HG03460 (cell line): Measurements from ENCODE around the gene PTPRG.

Experiments used
- ATAC-seq: cut with Tn5 transposase; IDR thresholded peaks from one replicate; pipeline ENCODE4 v1.9.1; 2021; ENCODE audit not compliant: unreplicated experiment

Gene PTPRG

DNA sequence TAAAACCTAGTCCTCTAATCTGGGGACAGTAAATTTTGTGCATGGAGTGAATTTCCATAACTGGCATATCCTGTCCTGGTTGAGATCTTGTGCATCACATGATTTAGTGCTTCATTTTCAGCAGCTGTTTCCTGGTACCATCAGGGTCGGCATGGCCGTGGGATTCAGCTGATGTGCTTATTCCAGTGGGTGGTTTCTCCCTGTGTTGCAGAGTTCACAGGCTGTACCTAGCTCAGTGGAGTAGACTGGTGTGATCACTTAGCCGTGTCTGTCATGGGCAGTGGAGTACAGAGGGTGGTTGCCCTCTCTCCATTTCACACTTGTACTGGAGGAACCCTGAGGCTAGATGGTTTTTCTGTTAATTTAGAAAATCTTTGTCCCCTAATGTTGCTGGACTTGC is 228.5 kb downstream of the PTPRG start:
- ATAC-seq: no peak

GRCh38 chr3:61790411-61790810 is 229.0 kb downstream of the PTPRG start:
- ATAC-seq: no peak

GRCh38 chr3:61793056-61793455 is 231.7 kb downstream of the PTPRG start:
- ATAC-seq: no peak

DNA sequence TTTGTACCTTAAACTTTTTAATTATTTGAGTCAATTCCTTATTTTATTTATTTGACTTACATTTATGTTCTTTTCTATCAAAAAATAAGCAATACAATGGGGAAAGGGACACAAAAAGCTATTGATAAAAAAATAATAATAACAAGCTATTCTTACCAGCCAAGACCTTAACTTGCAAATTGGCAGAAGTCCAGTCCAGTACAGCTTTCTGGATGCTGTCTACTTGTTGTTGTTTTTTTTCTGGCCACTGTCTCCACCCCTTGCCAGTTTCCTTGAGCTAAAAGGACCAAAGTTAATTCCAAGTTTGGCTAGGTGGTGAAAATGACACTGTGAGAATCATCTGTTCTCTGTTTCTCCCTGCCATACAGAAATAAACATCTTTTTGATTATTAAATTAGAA is 232.2 kb downstream of the PTPRG start:
- ATAC-seq: no peak

GRCh38 chr3:61794341-61794740 is 233.0 kb downstream of the PTPRG start:
- ATAC-seq: no peak

DNA sequence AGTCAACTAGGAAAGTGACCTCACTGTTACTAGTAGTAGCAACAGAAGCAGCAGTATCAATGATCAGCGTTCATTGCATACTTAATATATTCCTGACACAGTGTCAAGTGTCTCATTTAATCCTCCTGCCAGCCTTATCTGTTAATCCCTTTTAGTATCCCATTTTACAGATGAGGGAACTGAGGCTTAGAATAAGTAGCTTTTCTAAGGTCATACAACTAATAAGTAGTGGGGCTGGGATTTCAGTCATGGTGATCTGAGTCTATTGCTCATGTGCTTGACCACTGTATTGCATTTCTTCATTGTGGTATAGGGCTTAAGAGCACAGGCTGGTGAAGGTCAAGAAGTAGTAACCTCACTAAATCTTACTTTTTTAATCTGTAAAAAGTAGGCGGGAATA is 233.6 kb downstream of the PTPRG start:
- ATAC-seq: no peak

DNA sequence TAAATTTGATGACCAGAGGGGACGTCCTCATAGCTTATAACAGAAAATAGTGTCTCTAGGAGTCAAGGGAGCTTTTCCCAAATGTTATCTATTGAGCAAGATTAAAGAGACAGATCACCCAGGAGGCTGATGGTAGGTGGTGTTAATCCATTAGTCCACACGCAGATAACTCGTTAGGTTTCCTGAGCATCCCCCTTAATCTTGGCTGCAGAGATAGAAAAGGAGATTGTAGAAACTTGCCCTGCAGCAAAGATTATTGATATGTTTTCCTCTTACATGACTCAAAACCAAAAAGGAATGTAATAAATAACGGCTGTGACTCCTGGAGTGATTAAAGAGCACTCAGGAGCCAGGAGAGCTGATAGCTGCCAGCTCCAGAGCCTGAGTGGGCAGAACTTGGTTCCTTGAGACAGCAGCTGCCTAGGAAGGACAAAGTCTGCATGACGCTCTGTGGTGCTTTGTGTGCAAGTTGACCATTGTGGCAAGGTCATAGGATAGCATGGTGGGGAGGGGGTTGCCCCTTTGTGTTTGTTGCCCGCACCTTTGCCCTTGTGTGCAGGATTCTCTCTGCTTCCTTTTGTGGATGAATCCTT is 234.8 kb downstream of the PTPRG start:
- ATAC-seq: no peak

GRCh38 chr3:61796911-61797310 is 235.5 kb downstream of the PTPRG start:
- no peak for ATAC-seq

GRCh38 chr3:61802772-61803171 is 241.4 kb downstream of the PTPRG start:
- no peak for ATAC-seq

DNA sequence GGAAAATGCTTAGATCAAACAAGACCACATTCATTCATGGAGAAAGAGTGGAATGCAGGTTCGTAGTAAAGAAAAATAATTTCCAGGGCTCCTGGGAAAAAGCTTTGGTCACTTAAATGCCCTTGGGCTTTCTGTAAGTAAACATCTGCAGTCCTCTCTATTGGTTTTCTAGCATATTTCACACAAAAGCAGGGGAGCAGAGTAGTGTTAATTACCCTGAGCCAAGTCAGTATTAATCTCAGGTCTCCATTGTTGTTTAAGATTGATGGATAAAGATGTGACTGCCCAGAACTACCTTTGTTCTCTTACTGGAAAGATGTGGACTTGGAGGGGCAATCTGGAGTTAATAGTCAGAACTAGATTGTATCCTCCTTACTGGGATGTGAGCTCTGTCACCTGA is 242.6 kb downstream of the PTPRG start:
- ATAC-seq: no peak

GRCh38 chr3:61804782-61805181 is 243.4 kb downstream of the PTPRG start:
- no peak for ATAC-seq

DNA sequence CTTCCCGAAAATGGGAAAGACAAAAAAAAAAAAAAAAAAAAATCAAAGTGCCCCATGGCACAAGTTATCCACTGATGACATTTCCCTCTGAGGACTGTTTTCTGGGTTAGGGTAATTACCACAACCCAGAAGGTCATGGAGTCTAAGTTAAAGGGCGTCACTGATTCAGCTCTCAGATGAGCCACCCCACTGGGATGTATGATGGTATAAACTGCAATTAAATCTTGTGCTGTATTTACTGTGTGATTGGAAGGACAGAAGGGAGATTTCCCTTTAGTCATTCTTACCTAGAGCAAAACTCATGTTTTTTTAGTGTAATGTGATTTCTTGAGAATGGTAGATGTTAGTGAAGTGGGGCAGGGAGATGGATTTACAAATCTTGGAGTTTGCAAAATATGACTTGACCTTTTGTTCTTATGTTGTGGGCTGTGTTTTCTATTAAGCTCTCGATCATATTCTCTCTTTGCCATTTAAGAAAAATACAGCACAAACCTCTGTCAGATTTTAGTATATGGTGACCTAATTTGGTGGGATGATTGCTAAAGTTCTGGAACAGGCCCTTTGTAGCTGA is 244.2 kb downstream of the PTPRG start:
- no peak for ATAC-seq

- ATAC-seq: no peak
Measured at GRCh38 chr3:61806810-61807209, 245.4 kb downstream of the PTPRG start.

- no peak for ATAC-seq
Measured at GRCh38 chr3:61807865-61808276, 246.5 kb downstream of the PTPRG start.

DNA sequence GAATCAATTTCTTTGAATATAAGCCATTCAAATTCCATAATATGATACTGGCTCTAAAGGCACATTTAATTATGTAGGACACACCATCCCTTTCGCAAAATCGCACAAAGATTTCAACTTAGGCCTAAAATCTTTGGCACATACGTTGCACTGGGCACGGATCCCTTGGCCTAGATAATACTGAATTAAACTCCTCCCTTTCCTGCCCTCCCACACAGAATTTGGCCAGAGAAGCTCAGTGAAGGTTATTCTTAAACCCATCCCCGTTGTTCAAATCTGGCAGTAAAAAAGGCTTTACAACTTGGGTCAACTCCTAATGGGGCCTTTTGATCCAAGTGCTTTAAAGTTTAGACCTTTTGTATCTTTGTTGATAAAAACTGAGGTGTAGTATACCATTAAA is 247.2 kb downstream of the PTPRG start:
- no peak for ATAC-seq

DNA sequence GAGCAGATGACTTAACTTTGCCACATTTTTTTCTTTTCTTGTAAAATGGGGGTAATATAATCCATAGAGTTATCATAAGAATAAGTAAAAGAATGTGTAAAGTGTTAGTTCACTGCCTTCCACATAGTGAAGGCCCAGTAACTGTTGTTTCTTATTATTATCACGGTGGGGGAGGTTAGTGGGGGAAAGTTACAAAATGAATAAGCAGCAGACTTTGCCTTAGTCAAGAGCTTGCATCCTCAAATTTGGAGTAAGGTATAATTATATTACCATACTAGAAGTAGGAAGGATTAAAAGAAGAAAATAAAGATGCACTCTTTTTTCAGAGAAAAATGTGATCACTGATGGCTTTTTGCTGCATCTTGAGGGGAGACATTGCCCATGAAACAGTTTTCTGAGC is 247.6 kb downstream of the PTPRG start:
- no peak for ATAC-seq

DNA sequence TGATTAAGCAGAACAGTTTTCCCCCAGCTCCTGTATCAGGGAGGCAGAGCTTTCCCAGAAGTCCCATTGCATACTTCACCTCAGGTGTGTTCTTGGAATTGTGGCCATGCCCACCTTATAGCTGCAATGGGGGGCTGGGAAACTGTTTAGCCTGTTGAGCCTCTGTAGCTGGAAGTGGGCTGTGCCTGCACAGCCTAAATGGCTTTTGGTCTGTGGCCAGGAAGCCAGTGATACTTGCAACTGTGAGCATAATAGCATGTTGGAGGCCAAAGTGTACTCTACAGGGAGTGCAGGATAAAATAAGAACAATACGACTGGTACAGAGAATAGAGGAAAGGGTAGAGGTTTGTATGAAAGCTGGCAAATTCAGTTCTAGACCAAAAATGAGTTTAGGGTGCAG is 248.5 kb downstream of the PTPRG start:
- no peak for ATAC-seq

GRCh38 chr3:61810953-61811497 is 249.7 kb downstream of the PTPRG start:
- ATAC-seq: no peak

DNA sequence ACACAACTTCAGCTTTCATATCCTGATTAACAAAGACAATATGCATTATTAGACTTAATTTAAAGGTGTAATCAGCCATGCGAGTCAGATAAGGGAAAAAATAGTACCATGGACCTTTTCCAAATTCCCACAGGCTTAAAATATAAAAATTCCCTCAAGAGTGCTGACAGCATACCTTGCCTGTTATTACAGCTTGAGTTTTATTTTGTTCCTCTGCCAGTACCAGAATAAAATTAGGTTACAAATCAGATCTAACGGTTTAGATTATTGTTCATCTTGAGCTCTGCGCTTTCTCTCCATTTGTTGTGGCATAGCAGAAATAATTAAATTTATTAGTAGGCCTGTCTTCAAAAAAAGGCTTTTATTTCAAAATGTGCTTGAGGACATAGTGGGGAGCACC is 250.3 kb downstream of the PTPRG start:
- ATAC-seq: no peak

- ATAC-seq: no peak
Measured at GRCh38 chr3:61812085-61812484, 250.7 kb downstream of the PTPRG start.

GRCh38 chr3:61812517-61812916 is 251.1 kb downstream of the PTPRG start:
- ATAC-seq: no peak

DNA sequence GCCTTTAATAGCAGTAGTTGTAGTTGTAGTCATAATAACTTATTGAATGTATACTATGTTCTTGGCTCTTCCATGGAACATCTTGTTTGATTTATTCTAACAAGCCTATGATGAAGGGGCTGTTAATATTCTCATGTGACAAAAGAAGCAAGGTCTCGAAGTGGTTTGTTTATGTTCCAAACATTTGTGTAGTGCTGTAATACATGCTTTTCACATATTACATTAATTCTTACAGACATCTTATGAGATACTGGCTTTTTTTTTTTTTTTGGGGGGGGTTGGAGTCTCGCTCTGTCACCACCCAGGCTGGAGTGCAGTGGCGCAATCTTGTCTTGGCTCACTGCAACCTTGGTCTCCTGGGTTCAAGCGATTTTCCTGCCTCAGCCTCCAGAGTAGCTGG is 252.3 kb downstream of the PTPRG start:
- ATAC-seq: no peak

GRCh38 chr3:61814674-61815073 is 253.3 kb downstream of the PTPRG start:
- no peak for ATAC-seq
